Amniotic epithelial cell (primary cell): ENCODE results near the gene KLHL22.

ENCODE experiments used
- DNase-seq: peaks from one replicate; pipeline ENCODE4 v3.0.0-alpha.2; 2010; ENCODE audit warnings: low read depth

KLHL22 gene

GRCh38 chr22:20446383-20446970 lies 49.1 kb downstream of the KLHL22 start:
- no peak for DNase-seq

- no peak for DNase-seq
Observed at GRCh38 chr22:20444325-20444724, 51.3 kb downstream of the KLHL22 start.

GRCh38 chr22:20442485-20443284 lies 52.9 kb downstream of the KLHL22 start:
- no peak for DNase-seq

- peak; percentile 80 for DNase-seq
Observed at GRCh38 chr22:20441631-20442484, 53.7 kb downstream of the KLHL22 start.

GRCh38 chr22:20440637-20441591 lies 54.7 kb downstream of the KLHL22 start:
- no peak for DNase-seq

- no peak for DNase-seq
Observed at GRCh38 chr22:20439928-20440575, 55.5 kb downstream of the KLHL22 start.

GRCh38 chr22:20439556-20439927 lies 56.1 kb downstream of the KLHL22 start:
- no peak for DNase-seq

- DNase-seq, result no peak
Observed at GRCh38 chr22:20438678-20439492, 56.7 kb downstream of the KLHL22 start.

- DNase-seq, result no peak
Observed at GRCh38 chr22:20438427-20438677, 57.2 kb downstream of the KLHL22 start.

- DNase-seq, result peak; percentile 50
Observed at GRCh38 chr22:20437613-20438426, 57.8 kb downstream of the KLHL22 start, which contains the start of gene SCARF2. TSS of gene SCARF2 (minus strand) at chr22:20437825. CDS start at chr22:20437754, 71 bp downstream.

- DNase-seq, result peak; percentile 52
Observed at GRCh38 chr22:20436768-20437612, 58.6 kb downstream of the KLHL22 start.

- no peak for DNase-seq
Observed at GRCh38 chr22:20436307-20436767, 59.3 kb downstream of the KLHL22 start.

- no peak for DNase-seq
Observed at GRCh38 chr22:20435436-20436306, 59.9 kb downstream of the KLHL22 start.

- no peak for DNase-seq
Observed at GRCh38 chr22:20434773-20435172, 60.8 kb downstream of the KLHL22 start.

- no peak for DNase-seq
Observed at GRCh38 chr22:20434264-20434751, 61.3 kb downstream of the KLHL22 start.

- DNase-seq, result no peak
Observed at GRCh38 chr22:20433686-20434241, 61.8 kb downstream of the KLHL22 start.

- no peak for DNase-seq
Observed at GRCh38 chr22:20433191-20433590, 62.4 kb downstream of the KLHL22 start.
